Measurements from ENCODE around the gene KMO. TPM values are rescaled to one million over a fixed set of nuclear protein-coding genes. Genes with fewer than 3 reads are reported as not detected.
A peak's percentile ranks its signal among the peaks of the same experiment; 100 is the strongest.

Gene KMO
- total and polyA plus RNA-seq, 8 donors = 0.17 to 10.7 (median 0.42) TPM

GRCh38 chr1:241638099-241638682 is 106.0 kb downstream of the KMO start:
- no peaks in the 10 kb centered on the region for H3K27me3 ChIP-seq
- H3K27ac ChIP-seq = no peak overlapping the region
- H3K9me3 ChIP-seq = no peaks in the 10 kb centered on the region
- TF ChIP-seq, protein P1, sequence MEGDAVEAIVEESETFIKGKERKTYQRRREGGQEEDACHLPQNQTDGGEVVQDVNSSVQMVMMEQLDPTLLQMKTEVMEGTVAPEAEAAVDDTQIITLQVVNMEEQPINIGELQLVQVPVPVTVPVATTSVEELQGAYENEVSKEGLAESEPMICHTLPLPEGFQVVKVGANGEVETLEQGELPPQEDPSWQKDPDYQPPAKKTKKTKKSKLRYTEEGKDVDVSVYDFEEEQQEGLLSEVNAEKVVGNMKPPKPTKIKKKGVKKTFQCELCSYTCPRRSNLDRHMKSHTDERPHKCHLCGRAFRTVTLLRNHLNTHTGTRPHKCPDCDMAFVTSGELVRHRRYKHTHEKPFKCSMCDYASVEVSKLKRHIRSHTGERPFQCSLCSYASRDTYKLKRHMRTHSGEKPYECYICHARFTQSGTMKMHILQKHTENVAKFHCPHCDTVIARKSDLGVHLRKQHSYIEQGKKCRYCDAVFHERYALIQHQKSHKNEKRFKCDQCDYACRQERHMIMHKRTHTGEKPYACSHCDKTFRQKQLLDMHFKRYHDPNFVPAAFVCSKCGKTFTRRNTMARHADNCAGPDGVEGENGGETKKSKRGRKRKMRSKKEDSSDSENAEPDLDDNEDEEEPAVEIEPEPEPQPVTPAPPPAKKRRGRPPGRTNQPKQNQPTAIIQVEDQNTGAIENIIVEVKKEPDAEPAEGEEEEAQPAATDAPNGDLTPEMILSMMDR (IDR thresholded peaks at IDR 0.05) = no peak
- peak overlapping the region in 1 of 2 donors; percentile 82 for H3K4me3 ChIP-seq
- peaks cover 7 to 35% of the 10 kb centered on the region in 2 donors for H3K4me1 ChIP-seq
- intact Hi-C loops (cut with DNase I) = no loop called here
- ATAC-seq (no peak), DNase-seq (no peak)
- peaks cover 0 to 13% of the 10 kb centered on the region in 2 donors for H3K36me3 ChIP-seq

DNA sequence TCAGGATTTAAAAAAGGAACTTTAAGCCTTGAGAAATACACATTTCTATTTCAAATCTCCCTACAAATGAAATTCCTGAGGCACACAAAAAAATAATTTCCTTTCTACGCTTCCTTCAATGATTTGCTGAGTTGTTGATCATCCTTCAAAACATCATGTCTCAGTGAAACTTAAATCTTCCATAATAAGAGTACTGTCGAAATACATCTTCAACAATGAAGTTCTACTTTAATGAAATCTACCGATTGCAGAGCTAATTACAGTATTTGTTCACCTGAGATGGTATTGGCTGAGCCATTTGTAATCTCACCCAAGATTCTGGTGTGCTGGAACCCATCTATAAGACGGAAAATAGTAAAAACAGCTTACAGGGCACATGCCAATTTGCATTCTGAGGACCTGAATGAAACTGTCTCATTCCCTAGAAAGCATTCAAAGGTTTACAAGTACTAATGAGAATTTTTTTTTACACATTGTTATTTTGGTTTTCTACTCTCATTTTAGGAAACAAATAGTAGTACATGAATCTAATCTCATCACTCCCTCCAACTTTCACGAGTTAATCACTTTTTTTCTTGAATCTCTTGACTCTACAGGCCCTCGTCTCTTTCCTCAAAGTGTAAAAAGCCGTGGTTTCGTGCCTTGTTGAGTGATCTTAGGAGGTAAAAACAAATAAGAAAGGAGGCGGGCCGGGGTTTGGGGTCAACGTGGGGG is 106.9 kb downstream of the KMO start:
- ATAC-seq (no peak), DNase-seq (no peak)
- H3K36me3 ChIP-seq = peaks cover 0 to 13% of the 10 kb centered on the region in 2 donors
- H3K27me3 ChIP-seq = no peaks in the 10 kb centered on the region
- peak overlapping the region; percentile 82 to 86 for H3K4me3 ChIP-seq
- H3K4me1 ChIP-seq = peaks cover 7 to 35% of the 10 kb centered on the region in 2 donors
- intact Hi-C loops (cut with DNase I) = no loop called here
- no peak overlapping the region for H3K27ac ChIP-seq
- no peaks in the 10 kb centered on the region for H3K9me3 ChIP-seq
- TF ChIP-seq, protein P1 (IDR thresholded peaks at IDR 0.05) = no peak

DNA sequence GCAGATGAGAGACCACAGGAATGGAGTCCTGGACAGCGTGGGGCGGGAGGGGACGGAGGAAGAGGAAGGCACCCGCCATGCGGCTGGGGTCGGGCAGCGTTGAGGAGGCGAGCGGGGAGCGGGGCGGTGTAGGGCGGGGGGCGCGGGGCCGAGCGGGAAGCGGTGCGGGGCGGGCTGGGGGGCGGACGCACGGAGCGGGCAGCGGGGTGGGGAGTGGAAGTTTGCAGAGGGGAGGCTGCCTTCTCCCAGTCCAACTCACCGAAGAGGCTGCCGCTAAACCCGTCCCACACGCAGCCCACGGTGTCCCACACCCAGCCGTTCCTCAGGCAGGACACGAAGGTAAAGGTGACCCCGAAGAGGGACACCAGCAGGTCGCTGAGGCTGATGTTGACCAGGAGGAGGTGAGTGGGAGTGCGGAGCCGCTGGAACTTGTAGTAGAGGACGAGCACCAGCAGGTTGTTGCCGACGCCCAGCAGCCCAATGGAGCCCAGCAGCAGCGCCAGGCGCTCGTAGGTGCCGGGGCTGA is 107.5 kb downstream of the KMO start:
- H3K36me3 ChIP-seq = peaks cover 0 to 8% of the 10 kb centered on the region in 2 donors
- intact Hi-C loops (cut with DNase I) = no loop called here
- peak; percentile 15 for ATAC-seq
- TF ChIP-seq, protein P1 (IDR thresholded peaks at IDR 0.05) = no peak
- H3K4me3 ChIP-seq = peak overlapping the region; percentile 82 to 86
- H3K27ac ChIP-seq = peak overlapping the region; percentile 84 to 88
- no peaks in the 10 kb centered on the region for H3K9me3 ChIP-seq
- H3K4me1 ChIP-seq = peaks cover 7 to 35% of the 10 kb centered on the region in 2 donors
- no peaks in the 10 kb centered on the region for H3K27me3 ChIP-seq
- DNase-seq = peak; percentile 21 to 86 (median 50)

GRCh38 chr1:241640149-241640866 is 108.1 kb downstream of the KMO start, which contains the start of the genes CHML and OPN3:
TSS of gene CHML (minus strand) at chr1:241640369. CDS start at chr1:241635766, 4,603 bp downstream.
TSS of gene OPN3 (minus strand) at chr1:241640369. CDS start at chr1:241640254, 115 bp downstream.
- TF ChIP-seq, protein P1 (IDR thresholded peaks at IDR 0.05) = no peak
- H3K4me3 ChIP-seq = peak within 1 kb of the TSS; percentile 82 to 86
- H3K27ac ChIP-seq = peak within 1 kb of the TSS; percentile 84 to 88
- no peaks in the 10 kb centered on the region for H3K27me3 ChIP-seq
- peak; percentile 98 for ATAC-seq
- intact Hi-C loops (cut with DNase I) = no loop called here
- H3K9me3 ChIP-seq = no peaks in the 10 kb centered on the region
- H3K4me1 ChIP-seq = peaks cover 7 to 35% of the 10 kb centered on the region in 2 donors
- peaks cover 0 to 2% of the 10 kb centered on the region in 2 donors for H3K36me3 ChIP-seq
- peak; percentile 89 to 99 (median 96) for DNase-seq

Measured in left lung (tissue), 10 donors.